Coronary artery (tissue), 2 donors: Measurements from ENCODE around the gene TMEM255B.
"Not testable (repeated sequence)": the region's sequence is repeated elsewhere in the genome, so short reads cannot be mapped to it uniquely, and the experiment has no call there.

ENCODE experiments used
- DNase-seq: peaks from one replicate; pipeline ENCODE4 v3.0.0-alpha.2; 2017; ENCODE audit warnings: low spot score
- H3K27ac ChIP-seq, 2 donors: fragments of 200-600 bp; sonication (generic); one replicate each; pipeline ENCODE4 v1.5.1; 2016 to 2019
- H3K4me3 ChIP-seq: fragments of 200-600 bp; sonication (generic); 2 replicates; pipeline ENCODE4 v1.5.1; 2016; ENCODE audit warnings: mild to moderate bottlenecking, moderate library complexity
- TF ChIP-seq, protein P1 (sequence below): fragments of 200-600 bp; sonication (generic); IDR thresholded peaks from one replicate; pipeline ENCODE4 v1.5.1; 2019; ENCODE audit warnings: antibody characterized with exemption

Gene TMEM255B

DNA sequence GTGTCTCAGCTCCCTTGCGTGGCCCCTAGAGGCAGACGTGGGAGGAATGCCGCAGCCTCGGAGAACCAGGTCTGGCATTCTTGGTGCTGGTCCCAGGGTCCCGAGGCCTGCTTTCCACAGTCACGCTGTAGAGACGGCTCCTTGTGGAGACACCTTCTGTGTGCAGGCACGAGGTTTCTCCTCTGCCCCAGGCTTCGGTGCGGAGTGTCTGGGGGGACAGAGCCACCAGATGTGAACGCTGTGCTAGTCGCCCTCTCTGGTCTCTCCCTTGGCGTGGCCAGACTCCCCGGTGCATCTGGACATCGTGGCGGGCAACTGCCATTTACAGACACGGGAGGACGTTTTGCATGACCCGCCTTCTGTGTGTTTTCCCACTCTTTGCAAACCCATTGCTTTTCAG, 7.5 kb upstream of the TMEM255B start:
- TF ChIP-seq, protein P1, sequence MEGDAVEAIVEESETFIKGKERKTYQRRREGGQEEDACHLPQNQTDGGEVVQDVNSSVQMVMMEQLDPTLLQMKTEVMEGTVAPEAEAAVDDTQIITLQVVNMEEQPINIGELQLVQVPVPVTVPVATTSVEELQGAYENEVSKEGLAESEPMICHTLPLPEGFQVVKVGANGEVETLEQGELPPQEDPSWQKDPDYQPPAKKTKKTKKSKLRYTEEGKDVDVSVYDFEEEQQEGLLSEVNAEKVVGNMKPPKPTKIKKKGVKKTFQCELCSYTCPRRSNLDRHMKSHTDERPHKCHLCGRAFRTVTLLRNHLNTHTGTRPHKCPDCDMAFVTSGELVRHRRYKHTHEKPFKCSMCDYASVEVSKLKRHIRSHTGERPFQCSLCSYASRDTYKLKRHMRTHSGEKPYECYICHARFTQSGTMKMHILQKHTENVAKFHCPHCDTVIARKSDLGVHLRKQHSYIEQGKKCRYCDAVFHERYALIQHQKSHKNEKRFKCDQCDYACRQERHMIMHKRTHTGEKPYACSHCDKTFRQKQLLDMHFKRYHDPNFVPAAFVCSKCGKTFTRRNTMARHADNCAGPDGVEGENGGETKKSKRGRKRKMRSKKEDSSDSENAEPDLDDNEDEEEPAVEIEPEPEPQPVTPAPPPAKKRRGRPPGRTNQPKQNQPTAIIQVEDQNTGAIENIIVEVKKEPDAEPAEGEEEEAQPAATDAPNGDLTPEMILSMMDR, result no peak
- Histone ChIP-seq H3K4me3 (no peak overlapping the region), H3K27ac (no peak overlapping the region)
- no peak for DNase-seq

DNA sequence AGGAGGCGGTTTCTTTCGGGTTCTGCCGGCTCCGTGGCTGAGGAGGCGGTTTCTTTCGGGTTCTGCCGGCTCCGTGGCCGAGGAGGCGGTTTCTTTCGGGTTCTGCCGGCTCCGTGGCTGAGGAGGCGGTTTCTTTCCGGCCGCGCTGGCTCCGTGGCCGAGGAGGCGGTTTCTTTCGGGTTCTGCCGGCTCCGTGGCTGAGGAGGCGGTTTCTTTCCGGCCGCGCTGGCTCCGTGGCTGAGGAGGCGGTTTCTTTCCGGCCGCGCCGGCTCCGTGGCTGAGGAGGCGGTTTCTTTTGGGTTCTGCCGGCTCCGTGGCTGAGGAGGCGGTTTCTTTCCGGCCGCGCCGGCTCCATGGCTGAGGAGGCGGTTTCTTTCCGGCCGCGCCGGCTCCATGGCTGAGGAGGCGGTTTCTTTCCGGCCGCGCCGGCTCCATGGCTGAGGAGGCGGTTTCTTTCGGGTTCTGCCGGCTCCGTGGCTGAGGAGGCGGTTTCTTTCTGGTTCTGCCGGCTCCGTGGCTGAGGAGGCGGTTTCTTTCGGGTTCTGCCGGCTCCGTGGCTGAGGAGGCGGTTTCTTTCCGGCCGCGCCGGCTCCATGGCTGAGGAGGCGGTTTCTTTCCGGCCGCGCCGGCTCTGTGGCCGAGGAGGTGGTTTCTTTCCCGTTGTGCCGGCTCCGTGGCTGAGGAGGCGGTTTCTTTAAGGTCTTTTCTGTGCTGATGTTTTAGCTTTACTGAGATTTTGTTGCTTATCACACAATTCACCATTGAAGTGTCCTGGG, 6.6 kb upstream of the TMEM255B start:
- H3K27ac ChIP-seq, DNase-seq, H3K4me3 ChIP-seq: not testable (repeated sequence)

DNA sequence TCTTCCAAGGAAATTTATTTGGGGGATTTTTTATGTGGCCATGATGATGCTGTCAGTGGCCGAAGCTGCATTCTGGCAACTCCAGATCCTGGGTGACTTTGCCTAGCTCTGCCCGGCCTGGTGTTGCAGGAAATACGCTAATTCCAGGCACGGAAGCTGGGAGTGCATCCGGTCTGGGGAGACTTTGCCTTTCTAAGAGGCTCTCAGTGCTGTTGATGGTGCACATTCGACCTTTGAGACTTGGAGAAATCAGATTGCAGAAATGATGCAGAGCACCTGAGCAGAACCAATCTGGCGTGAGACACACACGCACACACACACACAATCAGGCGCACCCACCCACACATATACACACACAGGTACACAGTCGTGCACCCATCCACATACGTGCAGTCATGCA, 5.9 kb upstream of the TMEM255B start:
- H3K27ac ChIP-seq, result no peak overlapping the region
- H3K4me3 ChIP-seq, result no peak overlapping the region
- TF ChIP-seq, protein P1, result no peak
- no peak for DNase-seq

DNA sequence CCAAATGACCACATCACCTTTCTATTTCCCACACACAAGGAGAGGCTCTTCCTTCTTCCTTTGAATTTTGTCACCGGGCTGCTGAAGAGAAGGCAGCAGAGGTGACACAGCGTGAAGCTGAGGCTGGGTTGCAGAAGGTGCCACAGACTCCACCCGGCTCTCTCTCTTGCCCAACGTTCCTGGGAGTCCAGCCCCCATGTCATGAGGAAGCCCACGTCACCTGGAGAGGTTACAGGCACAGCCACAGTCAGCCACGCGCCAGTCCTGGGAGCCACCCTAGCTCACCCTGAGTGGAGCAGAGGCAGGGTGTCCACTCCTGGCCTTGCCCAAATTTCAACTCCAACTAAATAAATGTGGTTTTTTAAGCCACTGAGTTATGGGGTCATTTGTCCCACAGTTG, 4.8 kb upstream of the TMEM255B start:
- Histone ChIP-seq H3K27ac (no peak overlapping the region), H3K4me3 (no peak overlapping the region)
- no peak for DNase-seq
- TF ChIP-seq, protein P1, result no peak

DNA sequence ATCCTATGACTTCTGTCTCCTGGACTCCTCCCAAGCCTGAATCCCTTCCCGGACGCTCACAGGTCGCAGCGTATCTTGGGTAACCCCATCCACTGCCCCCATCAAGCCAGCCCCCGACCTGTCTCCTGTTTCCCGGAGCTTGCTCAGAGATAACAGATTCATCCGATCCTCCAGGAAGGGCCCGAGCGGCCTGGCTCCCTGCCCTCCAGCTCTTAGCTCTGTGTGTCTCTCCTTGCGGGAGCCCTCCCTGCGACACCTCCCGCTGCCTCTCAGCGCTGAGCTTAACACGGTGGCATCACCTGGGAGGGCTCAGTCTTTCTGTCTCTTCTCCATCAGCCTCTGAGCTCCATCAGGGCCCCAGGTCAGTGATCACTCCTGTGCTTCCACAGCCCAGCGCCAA, 4.3 kb upstream of the TMEM255B start:
- TF ChIP-seq, protein P1, result no peak
- no peak for DNase-seq
- Histone ChIP-seq H3K27ac (no peak overlapping the region), H3K4me3 (no peak overlapping the region)

DNA sequence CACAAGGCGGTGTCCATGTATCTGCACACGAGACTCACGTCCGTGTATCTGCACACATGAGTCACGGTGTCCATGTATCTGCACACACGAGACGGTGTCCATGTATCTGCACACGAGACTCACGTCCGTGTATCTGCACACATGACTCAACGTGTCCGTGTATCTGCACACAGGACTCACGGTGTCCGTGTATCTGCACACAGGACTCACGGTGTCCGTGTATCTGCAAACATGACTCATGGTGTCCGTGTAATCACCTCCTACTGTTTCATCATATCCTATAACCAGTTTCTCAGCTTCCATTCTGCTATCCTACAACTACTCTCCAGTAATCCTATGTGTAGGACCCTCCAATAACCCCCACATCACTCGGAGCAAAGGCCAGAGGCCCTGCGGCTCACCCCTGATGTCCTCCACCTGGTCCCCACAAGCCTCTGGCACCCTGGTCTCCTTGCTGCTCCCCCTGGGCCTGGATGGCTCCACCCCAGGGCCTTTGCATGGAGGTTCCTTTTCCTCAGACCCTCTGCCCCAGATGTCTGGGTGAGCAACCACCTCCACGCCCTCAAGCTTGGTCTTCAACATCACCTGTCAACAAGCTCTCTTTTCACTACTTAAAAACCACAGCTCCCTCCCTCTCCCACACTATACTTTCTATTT, 2.5 kb upstream of the TMEM255B start:
- Histone ChIP-seq H3K27ac (no peak overlapping the region), H3K4me3 (no peak overlapping the region)
- TF ChIP-seq, protein P1, result no peak
- no peak for DNase-seq

DNA sequence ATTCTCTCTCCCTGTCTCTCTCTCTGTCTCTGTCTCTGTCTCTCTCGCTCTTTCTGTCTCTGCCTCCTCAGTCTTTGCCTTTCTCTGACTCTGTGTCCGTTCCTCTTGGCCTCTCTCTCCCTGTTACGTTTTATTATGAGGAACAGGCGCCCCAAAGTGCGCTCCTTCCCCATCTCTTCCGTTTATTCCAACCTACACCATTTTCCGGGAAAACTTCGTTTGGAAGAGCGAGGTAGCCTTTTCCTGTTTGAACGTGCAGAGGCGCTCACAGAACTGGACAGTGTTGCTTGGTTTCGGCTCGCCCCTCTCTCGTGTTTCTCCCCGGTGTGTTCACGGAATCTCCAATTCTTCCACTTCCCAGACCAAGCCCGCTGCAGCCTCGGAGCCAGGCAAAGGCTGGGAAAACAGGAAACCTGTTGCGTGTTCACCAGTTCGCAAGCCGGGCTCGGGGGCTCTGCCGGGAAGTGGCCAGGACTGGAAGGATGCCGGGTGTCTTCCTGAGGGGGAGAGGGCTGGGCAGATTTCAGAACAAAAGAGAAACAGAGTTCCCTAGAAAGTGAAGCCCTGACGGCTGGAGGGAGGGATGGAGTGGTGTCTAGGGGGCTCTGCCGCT, 605 bp downstream of the TMEM255B start:
- peak overlapping the region in 1 of 2 donors; percentile 77 for H3K27ac ChIP-seq
- DNase-seq, result no peak
- peak overlapping the region; percentile 90 for H3K4me3 ChIP-seq
- TF ChIP-seq, protein P1, result no peak
